Colonic mucosa (tissue), 4 donors: Measurements from ENCODE around the gene TPK1. TPM values are rescaled to one million over a fixed set of nuclear protein-coding genes. Genes with fewer than 3 reads are reported as not detected.
A peak's percentile ranks its signal among the peaks of the same experiment; 100 is the strongest.

Experiments used
- DNase-seq: peaks from one replicate; pipeline ENCODE4 v3.0.0-alpha.2; 2020
- H3K27ac ChIP-seq: fragments of 200-600 bp; one replicate; pipeline ENCODE4 v1.8.0; 2021
- H3K27me3 ChIP-seq: fragments of 200-600 bp; one replicate; pipeline ENCODE4 v1.8.0; 2021
- H3K36me3 ChIP-seq: fragments of 200-600 bp; one replicate; pipeline ENCODE4 v1.8.0; 2021
- H3K4me1 ChIP-seq: fragments of 200-600 bp; one replicate; pipeline ENCODE4 v1.8.0; 2021; ENCODE audit warnings: mild to moderate bottlenecking
- H3K4me3 ChIP-seq: fragments of 200-600 bp; one replicate; pipeline ENCODE4 v1.8.0; 2021
- H3K9ac ChIP-seq, 2 donors: one replicate each; pipeline ENCODE4 v1.7.0; 2013; ENCODE audit warnings: control low read depth in 2 of 2, low read depth in 2 of 2, low read length in 2 of 2
- H3K9me3 ChIP-seq: fragments of 200-600 bp; one replicate; pipeline ENCODE4 v1.8.0; 2021
- intact Hi-C: fragments of 100-400 bp; cut with DNase I; formaldehyde crosslinking; loops from one replicate; pipeline ENCODE4 v1.14.1; 2022
- total RNA-seq, 2 donors: library from RNA; stranded (reverse); fragmentation: NEBNext Ultra II Directional in 1 of 2; extraction: Animal tissue kit (Norgen Biotek cat#: 25700) in 1 of 2; gene quantifications; one replicate each; pipeline ENCODE4 v1.2.1, GENCODE V29; 2021
- TF ChIP-seq, protein P1 (sequence below): fragments of 200-600 bp; IDR thresholded peaks from one replicate; pipeline ENCODE4 v1.8.0; 2022; ENCODE audit warnings: antibody characterized with exemption, mild to moderate bottlenecking
- donor health status: healthy.
- donor health status: DM: no; HTN: no; CAD: no.
- donor health status: DM: no; HTN: no; CAD: no.

The TPK1 gene
- total RNA-seq, 2 donors from 2014 or later: 8.0 to 18.8 TPM

GRCh38 chr7:144771174-144771573, 64.7 kb downstream of the TPK1 start:
- Histone ChIP-seq H3K27me3 (no peaks in the 10 kb centered on the region), H3K9ac (no peak overlapping the region), H3K9me3 (no peaks in the 10 kb centered on the region), H3K27ac (no peak overlapping the region), H3K4me1 (no peaks in the 10 kb centered on the region), H3K36me3 (no peaks in the 10 kb centered on the region), H3K4me3 (no peak overlapping the region)
- DNase-seq: no peak
- TF ChIP-seq, protein P1, sequence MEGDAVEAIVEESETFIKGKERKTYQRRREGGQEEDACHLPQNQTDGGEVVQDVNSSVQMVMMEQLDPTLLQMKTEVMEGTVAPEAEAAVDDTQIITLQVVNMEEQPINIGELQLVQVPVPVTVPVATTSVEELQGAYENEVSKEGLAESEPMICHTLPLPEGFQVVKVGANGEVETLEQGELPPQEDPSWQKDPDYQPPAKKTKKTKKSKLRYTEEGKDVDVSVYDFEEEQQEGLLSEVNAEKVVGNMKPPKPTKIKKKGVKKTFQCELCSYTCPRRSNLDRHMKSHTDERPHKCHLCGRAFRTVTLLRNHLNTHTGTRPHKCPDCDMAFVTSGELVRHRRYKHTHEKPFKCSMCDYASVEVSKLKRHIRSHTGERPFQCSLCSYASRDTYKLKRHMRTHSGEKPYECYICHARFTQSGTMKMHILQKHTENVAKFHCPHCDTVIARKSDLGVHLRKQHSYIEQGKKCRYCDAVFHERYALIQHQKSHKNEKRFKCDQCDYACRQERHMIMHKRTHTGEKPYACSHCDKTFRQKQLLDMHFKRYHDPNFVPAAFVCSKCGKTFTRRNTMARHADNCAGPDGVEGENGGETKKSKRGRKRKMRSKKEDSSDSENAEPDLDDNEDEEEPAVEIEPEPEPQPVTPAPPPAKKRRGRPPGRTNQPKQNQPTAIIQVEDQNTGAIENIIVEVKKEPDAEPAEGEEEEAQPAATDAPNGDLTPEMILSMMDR: no peak
- intact Hi-C loops: no loop called here

- H3K4me3 ChIP-seq: no peak overlapping the region
- H3K4me1 ChIP-seq: no peaks in the 10 kb centered on the region
- H3K36me3 ChIP-seq: no peaks in the 10 kb centered on the region
- no peak for DNase-seq
- H3K9ac ChIP-seq: no peak overlapping the region
- TF ChIP-seq, protein P1: no peak
- no peak overlapping the region for H3K27ac ChIP-seq
- H3K9me3 ChIP-seq: no peaks in the 10 kb centered on the region
- intact Hi-C loops: no loop called here
- H3K27me3 ChIP-seq: no peaks in the 10 kb centered on the region
Measured at GRCh38 chr7:144769352-144769751, 66.5 kb downstream of the TPK1 start.

GRCh38 chr7:144768633-144769032, 67.2 kb downstream of the TPK1 start:
- no peaks in the 10 kb centered on the region for H3K36me3 ChIP-seq
- H3K4me1 ChIP-seq: no peaks in the 10 kb centered on the region
- no peaks in the 10 kb centered on the region for H3K27me3 ChIP-seq
- TF ChIP-seq, protein P1: no peak
- no peak overlapping the region for H3K4me3 ChIP-seq
- no peak overlapping the region for H3K27ac ChIP-seq
- no peaks in the 10 kb centered on the region for H3K9me3 ChIP-seq
- no peak for DNase-seq
- no peak overlapping the region for H3K9ac ChIP-seq
- intact Hi-C loops: no loop called here

GRCh38 chr7:144763291-144763690, 72.6 kb downstream of the TPK1 start:
- Histone ChIP-seq H3K36me3 (no peaks in the 10 kb centered on the region), H3K9ac (no peak overlapping the region), H3K9me3 (no peaks in the 10 kb centered on the region), H3K4me3 (no peak overlapping the region), H3K27ac (no peak overlapping the region), H3K4me1 (no peaks in the 10 kb centered on the region), H3K27me3 (no peaks in the 10 kb centered on the region)
- TF ChIP-seq, protein P1: no peak
- intact Hi-C loops: no loop called here
- DNase-seq: peak; percentile 40

GRCh38 chr7:144762853-144763252, 73.0 kb downstream of the TPK1 start:
- no peak overlapping the region for H3K4me3 ChIP-seq
- no peaks in the 10 kb centered on the region for H3K36me3 ChIP-seq

More at GRCh38 chr7:144762853-144763252, 73.0 kb downstream of the TPK1 start:
- Histone ChIP-seq H3K4me1 (no peaks in the 10 kb centered on the region), H3K27ac (no peak overlapping the region), H3K27me3 (no peaks in the 10 kb centered on the region), H3K9me3 (no peaks in the 10 kb centered on the region), H3K9ac (no peak overlapping the region)
- intact Hi-C loops: no loop called here
- DNase-seq: no peak
- TF ChIP-seq, protein P1: no peak
